Urinary bladder (tissue), 4 donors: ENCODE measurements around the gene MTPN. TPM values are rescaled to one million over a fixed set of nuclear protein-coding genes. Genes with fewer than 3 reads are reported as not detected.

Experiments
- DNase-seq: peaks from one replicate; pipeline ENCODE4 v3.0.0-alpha.2; 2015; ENCODE audit errors: extremely low spot score
- H3K27ac ChIP-seq: one replicate; pipeline ENCODE4 v1.5.1; 2013; ENCODE audit warnings: low read depth, mild to moderate bottlenecking, moderate library complexity
- H3K36me3 ChIP-seq: one replicate; pipeline ENCODE4 v1.6.1; 2013; ENCODE audit warnings: mild to moderate bottlenecking, moderate library complexity; ENCODE audit not compliant: insufficient read depth
- H3K4me1 ChIP-seq: one replicate; pipeline ENCODE4 v1.6.1; 2013; ENCODE audit warnings: mild to moderate bottlenecking, moderate library complexity; ENCODE audit not compliant: insufficient read depth
- H3K4me3 ChIP-seq: one replicate; pipeline ENCODE4 v1.5.1; 2013; ENCODE audit warnings: low read depth, low read length
- WGBS: extraction: QIAGEN DNeasy Blood & Tissue Kit; methylation state at CpG from one replicate; pipeline ENCODE4 v1.1.7; 2013; 5-methylcytosine and 5-hydroxymethylcytosine counted together
- polyA plus RNA-seq: library from polyadenylated mRNA; stranded (reverse); fragments of 200-250 nt; gene quantifications from one replicate; pipeline ENCODE4 v1.2.3, GENCODE V29; 2013
- total RNA-seq: library from RNA; depleted of rRNA; stranded (reverse); fragments of >200 nt; gene quantifications from one replicate; pipeline ENCODE4 v1.2.3, GENCODE V29; 2014
- donor health status: healthy with polysubstance abuse.
- donor health status: healthy.

Gene MTPN
- total and polyA plus RNA-seq, 2 donors = 118 to 148 TPM

DNA sequence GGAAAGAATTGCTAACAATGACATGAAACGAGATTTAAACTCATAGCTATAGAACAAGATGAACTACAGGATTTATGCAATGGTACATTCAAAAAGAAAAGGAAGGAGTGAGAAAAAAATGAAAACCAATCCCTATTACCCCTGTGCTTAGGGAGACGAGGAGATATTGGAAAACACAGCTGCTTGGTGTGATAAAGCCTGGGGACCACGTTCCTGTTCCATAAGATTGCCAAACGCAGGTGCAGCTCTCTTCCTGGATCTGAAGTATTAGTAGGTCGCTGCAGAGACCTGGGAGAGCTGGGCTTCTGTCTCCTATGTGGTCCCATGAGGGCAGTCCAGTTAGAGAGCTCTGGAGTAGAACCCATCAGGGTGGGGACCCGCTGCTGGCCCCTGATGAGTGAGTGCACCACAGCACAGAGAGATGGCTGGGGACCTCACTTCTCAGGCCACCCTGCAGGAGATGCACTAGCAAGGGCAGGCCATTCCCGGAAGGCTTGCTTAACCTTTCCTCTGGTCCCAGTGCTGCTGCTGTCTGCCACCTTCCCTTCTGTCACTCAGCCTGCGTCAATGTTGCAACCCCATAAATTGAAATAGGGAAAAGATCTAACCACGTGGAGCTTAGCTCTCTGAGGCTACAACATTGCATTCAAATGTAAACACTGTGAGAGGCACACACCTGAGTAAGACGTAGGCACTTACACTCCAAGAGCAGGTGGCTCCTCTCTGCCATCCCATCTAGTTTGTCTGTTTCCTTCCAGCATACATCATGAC lies 57.9 kb downstream of the MTPN start:
- Histone ChIP-seq H3K4me1 (no peaks in the 10 kb centered on the region), H3K27ac (no peak overlapping the region), H3K36me3 (no peaks in the 10 kb centered on the region), H3K4me3 (no peak overlapping the region)
- no peak for DNase-seq
- WGBS = 79% methylated on average over 10 of the region's 10 CpGs

DNA sequence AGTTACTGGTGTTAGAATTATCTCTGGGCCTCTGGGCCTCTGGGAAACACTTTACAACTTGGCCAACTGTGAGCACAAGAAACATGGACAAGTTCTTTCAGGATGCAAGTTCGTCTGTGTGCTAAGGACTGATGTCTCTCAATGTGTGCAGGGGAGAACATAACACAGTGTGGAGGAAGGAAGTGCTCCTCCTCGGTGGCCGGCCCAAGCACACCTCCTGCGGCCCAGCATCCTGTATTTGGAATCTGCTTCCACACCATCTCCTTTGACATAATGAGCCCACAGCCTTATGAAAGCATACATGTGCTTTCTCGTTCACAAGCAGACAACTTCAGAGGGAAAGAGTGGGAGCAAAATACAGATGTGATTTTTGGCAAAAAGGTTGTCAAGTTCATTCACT lies 59.0 kb downstream of the MTPN start:
- WGBS = 59% methylated on average over 5 of the region's 5 CpGs
- Histone ChIP-seq H3K27ac (no peak overlapping the region), H3K36me3 (no peaks in the 10 kb centered on the region), H3K4me1 (no peaks in the 10 kb centered on the region), H3K4me3 (no peak overlapping the region)
- DNase-seq = no peak

DNA sequence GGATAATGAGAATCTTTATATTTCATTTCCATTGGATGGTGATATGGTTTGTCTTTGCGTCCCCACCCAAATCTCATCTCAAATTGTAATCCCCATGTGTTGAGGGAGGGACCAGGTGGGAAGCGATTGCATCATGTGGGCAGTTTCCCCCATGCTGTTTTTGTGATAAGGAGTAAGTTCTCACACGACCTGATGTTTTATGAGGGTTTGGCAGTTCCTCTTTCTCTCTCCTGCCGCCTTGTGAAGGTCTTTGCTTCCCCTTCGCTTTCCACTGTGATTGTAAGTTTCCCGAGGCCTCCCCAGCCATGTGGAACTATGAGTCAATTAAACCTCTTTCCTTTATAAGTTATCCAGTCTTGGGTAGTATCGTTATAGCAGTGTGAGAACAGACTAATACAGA lies 59.4 kb downstream of the MTPN start:
- 75% methylated on average over 7 of the region's 7 CpGs for WGBS
- Histone ChIP-seq H3K4me1 (no peaks in the 10 kb centered on the region), H3K27ac (no peak overlapping the region), H3K4me3 (no peak overlapping the region), H3K36me3 (no peaks in the 10 kb centered on the region)
- DNase-seq = no peak

DNA sequence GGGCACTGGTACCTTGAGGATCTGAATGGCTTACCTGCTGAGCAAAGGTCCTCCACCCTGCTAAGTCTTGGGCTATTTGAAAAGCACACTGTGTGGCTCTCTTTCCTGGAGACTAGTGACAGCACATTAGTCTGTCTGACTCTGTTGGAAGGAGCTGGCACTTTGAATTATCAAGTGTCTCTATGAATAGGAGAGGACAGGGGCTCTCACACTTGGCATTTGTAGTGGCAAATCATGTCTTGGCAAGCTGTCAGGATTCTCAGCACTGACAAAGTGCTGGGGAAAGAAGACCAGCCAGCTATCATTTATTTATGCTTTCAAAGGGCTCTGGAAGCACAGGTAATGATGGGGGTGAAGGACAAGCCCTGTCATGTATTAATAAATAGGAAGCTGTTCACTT lies 62.8 kb downstream of the MTPN start:
- Histone ChIP-seq H3K27ac (no peak overlapping the region), H3K36me3 (no peaks in the 10 kb centered on the region), H3K4me3 (no peak overlapping the region), H3K4me1 (no peaks in the 10 kb centered on the region)
- no peak for DNase-seq

DNA sequence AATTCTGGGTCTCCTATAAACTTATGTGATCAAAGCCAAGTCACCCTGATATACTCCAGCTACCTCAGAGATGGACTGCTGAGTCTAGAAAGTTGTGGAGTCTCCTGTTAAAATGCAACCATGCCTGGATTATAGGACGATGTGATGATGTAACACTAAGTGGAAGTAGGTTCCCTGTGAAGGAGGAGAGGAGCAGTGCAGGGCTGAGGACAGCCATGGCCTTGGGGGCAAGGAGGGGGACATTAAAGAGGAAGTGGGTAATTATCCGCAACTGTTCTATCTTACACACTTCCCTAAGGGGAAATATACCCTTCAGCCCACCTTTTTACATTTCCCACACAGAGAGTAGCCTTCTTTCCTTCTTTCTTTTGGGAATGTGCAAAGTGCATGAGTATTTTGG lies 63.8 kb downstream of the MTPN start:
- H3K36me3 ChIP-seq = no peaks in the 10 kb centered on the region
- H3K4me3 ChIP-seq = no peak overlapping the region
- H3K4me1 ChIP-seq = no peaks in the 10 kb centered on the region
- DNase-seq = no peak
- no peak overlapping the region for H3K27ac ChIP-seq
- WGBS = 92% methylated on average over 2 of the region's 2 CpGs

DNA sequence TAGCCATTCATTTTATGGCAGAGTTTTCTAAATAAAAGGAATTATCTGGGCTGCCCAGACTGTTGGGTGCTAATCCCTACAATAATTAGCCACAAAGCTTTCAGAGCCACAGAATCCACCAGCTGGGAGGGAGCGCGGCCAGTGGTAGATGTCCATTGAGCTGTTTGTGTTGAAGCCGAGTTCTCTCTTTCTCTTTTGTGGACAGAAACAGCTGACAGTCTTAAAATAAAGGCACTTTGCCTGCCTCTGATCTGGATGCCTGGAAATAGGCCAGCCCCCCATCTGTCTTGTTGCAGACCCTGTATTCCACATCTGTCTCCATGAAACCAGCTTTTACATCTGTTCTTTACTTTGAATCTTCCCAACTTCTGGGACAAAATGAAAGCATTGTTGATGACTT lies 66.1 kb downstream of the MTPN start:
- 55% methylated on average over 3 of the region's 3 CpGs for WGBS
- Histone ChIP-seq H3K27ac (peak overlapping the region; percentile 56), H3K4me3 (no peak overlapping the region), H3K4me1 (no peaks in the 10 kb centered on the region), H3K36me3 (no peaks in the 10 kb centered on the region)
- DNase-seq = peak; percentile 17

DNA sequence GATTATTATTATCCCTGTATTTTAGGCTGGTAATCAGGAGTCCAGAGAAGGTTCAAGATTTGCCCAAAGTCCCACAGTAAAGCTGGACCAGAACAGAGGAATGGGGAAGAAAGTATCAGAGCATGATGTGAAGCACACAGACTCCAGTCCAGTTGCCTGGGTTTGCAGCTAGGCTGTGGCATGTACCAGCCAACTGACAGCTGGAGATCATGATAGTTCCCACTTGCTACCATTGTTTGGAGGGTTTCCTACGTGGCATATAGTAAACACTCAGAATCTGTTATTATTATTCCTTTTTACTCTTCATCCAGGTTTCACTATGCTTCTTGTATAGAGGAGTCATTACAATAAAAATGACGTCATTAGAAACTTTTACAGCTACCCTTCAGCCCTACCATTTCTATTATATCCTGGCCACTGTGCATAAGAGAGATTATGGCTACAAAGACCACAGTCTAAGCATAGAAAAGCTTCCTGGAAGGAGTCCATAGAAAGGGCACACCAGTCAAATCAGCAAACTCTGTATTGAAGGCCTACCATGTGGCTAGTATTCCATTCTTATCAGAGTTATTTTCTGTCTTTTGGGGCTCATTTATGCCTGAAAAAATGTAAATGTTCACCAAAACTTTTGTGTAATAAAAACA lies 66.6 kb downstream of the MTPN start:
- H3K4me3 ChIP-seq = no peak overlapping the region
- WGBS = 58% methylated on average over 2 of the region's 2 CpGs

DNA sequence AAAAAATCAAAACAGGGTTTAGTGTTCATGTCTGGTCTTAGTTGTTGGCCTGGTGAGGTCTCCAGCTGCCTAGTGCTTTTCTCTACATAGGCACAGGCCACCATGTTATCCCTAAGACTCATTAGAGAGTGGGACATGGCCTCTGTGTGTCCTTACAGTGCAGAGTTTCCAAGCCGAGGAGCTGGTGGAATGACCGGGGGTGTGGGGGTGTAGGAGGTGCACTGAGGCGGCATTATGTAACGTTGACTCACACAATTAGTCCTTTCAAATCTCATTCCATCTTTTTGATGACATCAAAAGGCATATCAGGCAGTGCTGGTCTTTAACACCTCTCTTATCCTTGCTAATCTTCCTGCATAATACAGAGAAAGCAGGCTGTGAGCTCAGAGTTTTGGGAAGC lies 71.3 kb downstream of the MTPN start:
- H3K4me1 ChIP-seq = no peaks in the 10 kb centered on the region
- WGBS = 89% methylated on average over 4 of the region's 4 CpGs
- no peak overlapping the region for H3K27ac ChIP-seq
- H3K36me3 ChIP-seq = no peaks in the 10 kb centered on the region
- DNase-seq = no peak
- H3K4me3 ChIP-seq = no peak overlapping the region

More for the DNA sequence above, 66.6 kb downstream of the MTPN start:
- no peak for DNase-seq
- no peak overlapping the region for H3K27ac ChIP-seq
- no peaks in the 10 kb centered on the region for H3K4me1 ChIP-seq
- H3K36me3 ChIP-seq = no peaks in the 10 kb centered on the region

DNA sequence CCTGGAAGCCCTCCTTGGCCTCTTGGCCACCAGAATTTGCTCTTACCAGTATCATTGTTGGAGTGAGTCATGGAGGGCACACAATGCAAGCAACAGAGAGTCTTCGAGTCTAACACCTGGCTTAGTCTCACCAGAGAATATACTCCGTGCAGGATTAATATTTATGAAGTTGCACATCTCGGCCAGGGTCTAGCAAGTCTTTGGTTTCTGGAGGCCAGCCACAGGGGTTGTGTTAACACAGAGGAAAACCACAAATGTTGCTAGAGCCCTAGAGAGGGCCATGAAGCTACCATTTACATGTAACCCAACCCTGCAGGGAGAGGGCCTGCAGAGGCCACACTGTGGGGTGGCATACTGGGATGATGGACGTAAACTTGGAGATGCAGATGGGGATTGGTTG lies 71.8 kb downstream of the MTPN start:
- no peaks in the 10 kb centered on the region for H3K4me1 ChIP-seq
- H3K4me3 ChIP-seq = no peak overlapping the region
- no peaks in the 10 kb centered on the region for H3K36me3 ChIP-seq
- no peak overlapping the region for H3K27ac ChIP-seq
- no peak for DNase-seq
- WGBS = 91% methylated on average over 4 of the region's 4 CpGs

DNA sequence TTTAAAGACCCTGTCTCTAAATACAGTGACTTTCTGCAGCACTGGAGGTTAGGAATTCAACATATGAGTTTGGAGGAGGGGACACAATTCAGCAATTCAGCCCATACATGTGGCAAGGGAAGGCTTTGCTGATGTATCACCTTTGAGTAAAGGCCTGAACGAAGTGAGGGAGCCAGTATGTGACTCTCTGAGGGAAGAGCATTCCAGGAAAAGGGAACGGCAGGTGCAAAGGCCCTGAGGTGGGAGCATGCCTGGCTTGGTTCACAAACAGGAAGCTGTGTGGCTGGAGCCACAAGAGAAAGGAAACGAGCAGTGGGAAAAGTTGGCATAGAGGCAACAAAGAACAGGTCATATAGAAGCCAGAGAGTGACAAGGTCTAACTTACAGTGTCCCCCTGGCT lies 72.9 kb downstream of the MTPN start:
- Histone ChIP-seq H3K36me3 (no peaks in the 10 kb centered on the region), H3K4me1 (no peaks in the 10 kb centered on the region), H3K27ac (no peak overlapping the region), H3K4me3 (no peak overlapping the region)
- no peak for DNase-seq
- whole genome bisulfite sequencing = 87% methylated on average over 3 of the region's 3 CpGs

DNA sequence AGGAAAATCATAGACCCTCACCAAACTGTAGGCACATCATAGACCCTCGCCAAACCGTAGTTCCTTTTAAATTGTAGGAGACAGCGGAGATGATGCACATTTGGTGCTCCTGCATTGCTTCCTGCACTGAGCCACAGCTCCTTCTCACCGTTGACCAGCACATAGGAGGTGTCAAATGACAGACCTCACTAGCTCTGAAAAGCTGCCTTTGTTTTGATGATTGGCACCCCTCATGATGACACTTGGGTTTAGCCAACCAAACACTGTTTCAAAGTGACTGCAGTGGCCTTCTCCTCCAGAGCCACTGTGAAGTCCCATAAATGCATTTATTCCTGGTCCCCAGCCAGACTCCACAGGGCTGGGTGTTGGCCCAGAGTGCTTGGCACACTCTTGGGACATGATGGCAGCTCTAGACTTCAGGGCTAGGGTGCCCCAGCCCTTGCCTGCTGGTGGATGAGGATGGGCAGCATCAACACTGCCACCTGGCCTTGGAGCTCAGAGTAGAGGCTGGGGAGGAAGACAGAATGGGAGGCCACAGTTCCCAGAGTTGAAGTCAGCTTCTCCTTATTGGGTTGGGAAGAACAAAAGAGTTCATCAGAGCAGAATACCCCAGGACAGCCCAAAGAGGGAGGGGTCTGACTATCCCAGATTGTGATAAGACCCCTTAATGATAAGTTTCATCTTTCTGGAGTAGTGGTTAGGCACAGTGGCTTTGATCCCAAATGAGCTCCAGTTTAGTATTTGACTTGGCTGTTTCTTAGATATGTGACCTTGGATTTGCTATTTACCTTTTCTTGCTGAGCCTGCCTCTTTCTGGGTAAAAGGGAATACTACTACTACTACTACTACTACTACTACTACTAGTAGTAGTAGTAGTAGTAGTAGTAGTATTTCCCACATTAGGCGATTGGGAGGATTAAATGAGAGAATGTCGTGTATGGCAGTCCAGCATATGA lies 75.3 kb downstream of the MTPN start:
- no peak for DNase-seq
- H3K4me3 ChIP-seq = no peak overlapping the region
- 85% methylated on average over 6 of the region's 6 CpGs for WGBS
- H3K27ac ChIP-seq = no peak overlapping the region
- H3K36me3 ChIP-seq = no peaks in the 10 kb centered on the region
- no peaks in the 10 kb centered on the region for H3K4me1 ChIP-seq

DNA sequence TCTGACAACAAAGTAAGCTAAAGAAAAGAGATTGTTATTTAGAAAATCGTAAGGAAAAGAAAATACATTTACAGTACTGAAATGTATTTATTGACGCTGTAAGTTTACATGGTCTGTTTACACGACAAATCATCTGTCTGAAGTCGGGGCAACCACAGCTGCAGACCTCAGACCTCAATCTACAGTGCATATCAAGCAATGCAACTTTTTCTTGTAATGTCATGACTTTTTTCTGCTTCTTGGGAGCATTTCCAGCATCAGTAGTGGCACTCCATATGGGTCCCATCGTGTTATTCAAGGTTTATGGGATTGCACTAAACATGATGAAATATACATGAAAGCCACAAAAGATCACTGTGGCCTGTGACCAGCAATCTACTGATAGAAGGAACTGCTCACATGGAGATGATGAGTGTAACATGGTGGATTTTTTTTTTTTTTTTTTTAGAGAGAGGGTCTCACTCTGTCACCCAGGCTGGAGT lies 77.1 kb downstream of the MTPN start:
- no peak overlapping the region for H3K4me3 ChIP-seq
- H3K4me1 ChIP-seq = no peaks in the 10 kb centered on the region
- no peak for DNase-seq
- no peaks in the 10 kb centered on the region for H3K36me3 ChIP-seq
- no peak overlapping the region for H3K27ac ChIP-seq
- 60% methylated on average over 5 of the region's 5 CpGs for WGBS

DNA sequence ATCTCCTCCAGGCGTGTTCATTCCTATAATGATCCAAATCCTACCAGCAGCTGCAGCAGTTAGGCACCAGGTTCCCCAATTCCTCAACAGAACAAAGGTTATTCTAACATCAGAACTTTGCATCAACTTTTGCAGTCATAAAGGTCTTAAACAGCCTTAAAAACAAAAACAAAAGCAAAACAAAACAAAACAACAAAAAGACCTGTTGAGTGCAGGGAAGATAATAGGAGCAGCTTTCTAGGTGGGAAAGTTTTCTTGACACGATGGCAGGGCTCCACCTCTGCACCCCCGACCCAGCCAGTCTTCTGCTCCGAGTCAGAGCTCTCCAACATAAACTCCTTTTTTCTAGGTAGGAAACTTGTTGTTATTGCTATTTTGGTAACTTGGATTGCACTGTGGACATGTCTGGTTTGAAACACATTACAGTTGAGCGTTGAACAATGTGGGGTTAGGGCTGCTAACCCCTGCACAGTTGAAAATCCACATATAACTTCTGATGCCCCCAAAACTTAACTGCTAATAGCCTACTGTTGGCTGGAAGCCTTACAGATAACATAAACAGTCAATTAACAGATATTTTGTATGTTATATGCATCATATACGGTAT lies 77.6 kb downstream of the MTPN start:
- no peaks in the 10 kb centered on the region for H3K36me3 ChIP-seq
- H3K4me3 ChIP-seq = no peak overlapping the region
- no peak overlapping the region for H3K27ac ChIP-seq
- H3K4me1 ChIP-seq = no peaks in the 10 kb centered on the region
- WGBS = 74% methylated on average over 6 of the region's 6 CpGs
- no peak for DNase-seq
